HCT116 (cell line): ENCODE data around the gene IL10.

Source experiments
- CEBPB ChIP-seq: IDR thresholded peaks from 2 replicates; pipeline ENCODE4 v1.6.1; 2012; ENCODE audit warnings: low read depth
- CTCF ChIP-seq, 3 experiments: fragments of 200-600 bp in 1 of 3; sonication (generic) in 1 of 3; IDR thresholded peaks in 2 of 3; conservative IDR thresholded peaks in 1 of 3; 2 replicates each; pipeline ENCODE4 v1.5.1; 2012 to 2017; ENCODE audit warnings: low read depth in 2 of 3, low read length in 2 of 3, antibody characterized with exemption in 1 of 3, borderline replicate concordance in 1 of 3, control low read depth in 1 of 3, mild to moderate bottlenecking in 1 of 3, mixed read lengths in 1 of 3, mixed run types in 1 of 3, moderate library complexity in 1 of 3; ENCODE audit not compliant: insufficient read depth in 1 of 3
- EGR1 ChIP-seq: IDR thresholded peaks from 2 replicates; pipeline ENCODE4 v1.6.1; 2012; ENCODE audit warnings: low read depth
- EZH2phosphoT487 ChIP-seq: fragments of 200-600 bp; IDR thresholded peaks from 2 replicates; pipeline ENCODE4 v1.6.1; 2018; ENCODE audit warnings: antibody characterized with exemption, borderline replicate concordance
- MAX ChIP-seq: IDR thresholded peaks from 2 replicates; pipeline ENCODE4 v1.6.1; 2012
- POLR2A ChIP-seq: IDR thresholded peaks from 2 replicates; pipeline ENCODE4 v1.7.0; 2011; ENCODE audit warnings: borderline replicate concordance; ENCODE audit not compliant: insufficient read depth, insufficient read length; ENCODE audit errors: extremely low read depth
- POLR2AphosphoS5 ChIP-seq: IDR thresholded peaks from 2 replicates; pipeline ENCODE4 v1.6.1; 2011; ENCODE audit warnings: mild to moderate bottlenecking, low read depth, low read length, moderate library complexity
- RAD21 ChIP-seq: IDR thresholded peaks from 2 replicates; pipeline ENCODE4 v1.6.1; 2012; ENCODE audit warnings: low read depth, mild to moderate bottlenecking
- REST ChIP-seq: IDR thresholded peaks from 2 replicates; pipeline ENCODE4 v1.6.1; 2012; ENCODE audit warnings: low read depth
- SIN3A ChIP-seq: IDR thresholded peaks from 2 replicates; pipeline ENCODE4 v1.6.1; 2012; ENCODE audit warnings: low read depth
- SP1 ChIP-seq: IDR thresholded peaks from 2 replicates; pipeline ENCODE4 v1.6.1; 2012; ENCODE audit warnings: low read depth
- YY1 ChIP-seq: IDR thresholded peaks from 2 replicates; pipeline ENCODE4 v1.6.1; 2011; ENCODE audit warnings: low read length, low read depth, moderate library complexity, mild to moderate bottlenecking; ENCODE audit not compliant: insufficient replicate concordance; ENCODE audit errors: extremely low read depth
- ZNF274 ChIP-seq: fragments of 200-500 bp; sonication (Bioruptor generic); IDR thresholded peaks from 2 replicates; pipeline ENCODE4 v1.6.1; 2014; ENCODE audit warnings: mild to moderate bottlenecking, low read depth, low read length, inconsistent platforms

- TF ChIP-seq CTCF (IDR thresholded peaks at IDR 0.05 in 2 of 3, conservative IDR thresholded peaks at IDR 0.05 in 1 of 3; ENCODE audit: borderline replicate concordance in 1 of 3, insufficient read depth in 1 of 3, low read depth in 2 of 3, low read length in 2 of 3): no peak
- no peak for TF ChIP-seq EZH2phosphoT487
- TF ChIP-seq REST: no peak
- TF ChIP-seq EGR1: no peak
- no peak for TF ChIP-seq POLR2A
- TF ChIP-seq POLR2AphosphoS5: no peak
- no peak for TF ChIP-seq MAX
- TF ChIP-seq SIN3A: no peak
- TF ChIP-seq SP1: no peak
- no peak for TF ChIP-seq YY1
- TF ChIP-seq CEBPB: no peak
- no peak for TF ChIP-seq RAD21
- no peak for TF ChIP-seq ZNF274
These were observed 3.0 kb downstream of the IL10 start for GRCh38 chr1:206769304-206769731.
